Immature natural killer cell (primary cell): ENCODE data around the gene HPCAL1. TPM values are rescaled to one million over a fixed set of nuclear protein-coding genes. Genes with fewer than 3 reads are reported as not detected.
A peak's percentile ranks its signal among the peaks of the same experiment; 100 is the strongest.
"Not testable (repeated sequence)": the region's sequence is repeated elsewhere in the genome, so short reads cannot be mapped to it uniquely, and the experiment has no call there.

Source experiments
- DNase-seq, 3 donors: peaks; one replicate each; pipeline ENCODE4 v3.0.0; 2022; ENCODE audit warnings: mixed read lengths in 1 of 3
- H3K27ac Mint-ChIP-seq, 6 donors: one replicate each; pipeline ENCODE4 v1.8.0; 2020; ENCODE audit warnings: mixed read lengths in 6 of 6, mild to moderate bottlenecking in 5 of 6, inconsistent platforms in 4 of 6, moderate library complexity in 3 of 6
- H3K27me3 Mint-ChIP-seq, 3 donors: one replicate each; pipeline ENCODE4 v1.8.0; 2020 to 2021; ENCODE audit warnings: low read depth in 3 of 3, mild to moderate bottlenecking in 3 of 3, mixed read lengths in 3 of 3, moderate library complexity in 3 of 3, inconsistent platforms in 1 of 3
- H3K36me3 Mint-ChIP-seq, 3 donors: one replicate each; pipeline ENCODE4 v1.8.0; 2020; ENCODE audit warnings: mixed read lengths in 3 of 3, inconsistent platforms in 2 of 3, mild to moderate bottlenecking in 2 of 3
- H3K4me1 Mint-ChIP-seq, 2 donors: one replicate each; pipeline ENCODE4 v1.8.0; 2020; ENCODE audit warnings: inconsistent platforms in 2 of 2, mild to moderate bottlenecking in 2 of 2, mixed read lengths in 2 of 2, moderate library complexity in 1 of 2
- H3K4me3 Mint-ChIP-seq, 5 donors: one replicate each; pipeline ENCODE4 v1.8.0; 2020; ENCODE audit warnings: mild to moderate bottlenecking in 5 of 5, mixed read lengths in 5 of 5, inconsistent platforms in 3 of 5, moderate library complexity in 3 of 5
- H3K9me3 Mint-ChIP-seq, 6 donors: one replicate each; pipeline ENCODE4 v1.8.0; 2020; ENCODE audit warnings: mild to moderate bottlenecking in 6 of 6, mixed read lengths in 6 of 6, inconsistent platforms in 4 of 6, moderate library complexity in 3 of 6
- polyA plus RNA-seq, 3 donors: library from polyadenylated mRNA; unstranded; fragments of 300-500 nt; fragmentation: Illumina TruSeq; gene quantifications; one replicate each; pipeline ENCODE4 v1.2.3, GENCODE V29; 2021

Gene HPCAL1
- polyA plus RNA-seq, 3 donors from 2014 or later = 64.9 to 89.7 (median 88.9) TPM

DNA sequence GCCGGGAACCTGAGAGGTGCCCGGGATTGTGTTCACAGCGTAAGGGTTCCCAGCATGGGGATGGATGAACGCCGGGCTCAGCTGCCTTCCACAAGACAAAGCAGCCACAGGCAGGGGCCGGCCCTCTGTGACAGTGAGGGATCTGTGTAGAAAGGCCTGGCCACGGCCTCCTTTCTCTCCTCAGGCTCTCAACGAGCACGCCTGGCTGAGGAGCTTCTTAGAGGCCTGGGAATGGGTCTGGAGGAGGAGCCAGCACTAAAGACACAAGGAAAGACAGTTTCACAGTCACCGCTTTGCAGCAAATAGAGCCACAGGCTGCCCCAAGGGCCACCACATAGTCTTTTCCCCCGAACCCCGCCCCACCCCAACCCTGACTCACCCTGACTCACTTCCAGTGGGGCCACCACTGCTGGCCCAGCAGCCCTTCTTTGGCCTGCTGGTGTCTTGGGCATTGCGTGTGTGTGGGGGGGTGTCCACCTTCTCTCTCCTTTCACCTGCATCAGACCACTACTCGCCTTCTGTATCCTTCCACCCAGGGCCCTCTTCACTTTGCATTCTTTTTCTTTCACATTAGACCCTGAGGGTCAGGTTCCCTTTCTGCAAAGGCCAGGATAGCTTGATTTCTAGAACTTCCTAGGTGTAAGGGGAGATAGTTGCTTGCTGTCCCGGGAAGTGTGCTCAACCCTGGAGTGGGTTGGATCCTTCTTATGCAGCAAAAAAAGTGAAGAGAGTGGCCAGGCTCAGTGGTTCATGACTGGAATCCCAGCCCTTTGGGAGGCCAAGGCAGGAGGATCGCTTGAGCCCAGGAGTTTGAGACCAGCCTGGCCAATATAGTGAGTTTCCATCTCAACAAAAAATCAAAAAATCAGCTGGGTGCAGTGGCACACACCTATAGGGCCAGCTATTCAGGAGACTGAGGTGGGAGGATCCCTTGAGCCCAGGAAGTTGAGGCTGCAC lies 19.3 kb upstream of the HPCAL1 start:
- peaks cover 25 to 39% of the 10 kb centered on the region in 2 donors for H3K4me1 Mint-ChIP-seq
- H3K27ac Mint-ChIP-seq = peak overlapping the region in 2 of 6 donors; percentile 16 to 42

DNA sequence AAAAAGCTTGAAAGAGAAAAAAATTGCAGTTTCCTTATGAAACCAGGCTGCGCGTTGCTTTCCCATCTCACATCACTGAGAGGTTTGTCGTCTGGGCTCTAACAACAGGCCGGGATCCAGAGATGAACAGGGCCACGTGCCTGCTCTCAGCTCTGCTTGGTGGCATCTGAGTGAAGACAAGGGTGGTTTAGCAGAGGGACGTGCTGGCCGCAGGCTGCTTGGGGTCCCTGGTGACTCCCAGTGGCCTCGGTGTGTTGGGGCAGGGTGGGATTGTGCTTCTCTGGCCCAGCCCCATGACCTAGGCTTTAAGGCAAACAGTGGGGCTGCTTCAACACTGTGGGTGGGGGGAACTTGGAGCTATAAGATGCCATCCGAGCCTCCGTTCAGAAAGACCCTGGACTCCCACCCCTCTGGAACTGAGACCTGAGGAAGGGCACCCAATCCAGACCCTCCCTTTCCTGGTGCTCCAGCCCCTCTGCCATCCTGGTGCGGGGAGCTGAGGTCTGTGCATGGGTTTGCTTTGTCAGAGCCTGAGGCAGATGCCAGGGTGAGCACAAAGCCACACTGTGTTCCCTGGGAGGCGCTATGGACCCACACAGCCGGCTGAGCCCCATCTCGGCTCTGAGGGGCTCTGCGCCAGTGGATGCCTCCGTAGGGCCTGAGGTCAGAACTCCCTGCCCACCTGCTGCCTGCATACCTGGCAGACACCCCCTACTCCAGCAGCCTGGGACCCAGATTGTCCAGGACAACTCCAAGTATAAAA lies 18.4 kb upstream of the HPCAL1 start:
- Mint-ChIP-seq H3K4me3 (no peak overlapping the region), H3K36me3 (no peaks in the 10 kb centered on the region)
- no peak for DNase-seq

More for the DNA sequence above, 19.3 kb upstream of the HPCAL1 start:
- DNase-seq = no peak
- H3K36me3 Mint-ChIP-seq = no peaks in the 10 kb centered on the region
- H3K27me3 Mint-ChIP-seq = peaks cover 0 to 6% (median 2%) of the 10 kb centered on the region in 3 donors
- peak overlapping the region in 2 of 5 donors; percentile 17 to 47 for H3K4me3 Mint-ChIP-seq
- no peaks in the 10 kb centered on the region for H3K9me3 Mint-ChIP-seq

DNA sequence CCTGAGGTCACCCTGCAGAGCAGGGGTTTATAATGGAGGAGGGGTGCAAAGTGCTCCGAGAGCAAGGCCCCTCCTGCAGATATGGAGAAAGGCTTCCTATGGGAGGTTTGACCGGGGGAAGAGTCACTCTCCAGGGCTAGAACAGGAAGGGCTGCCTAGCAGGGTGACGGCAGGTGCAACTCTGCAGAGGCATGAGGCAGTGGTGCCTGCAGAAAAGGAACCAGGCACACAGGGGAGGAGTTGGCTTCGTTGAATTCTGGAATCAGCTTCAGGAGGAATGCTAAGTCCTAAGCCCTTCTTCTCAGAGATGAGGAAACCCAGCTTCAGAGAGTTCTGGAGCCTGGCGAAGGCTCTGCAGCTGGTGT lies 17.5 kb upstream of the HPCAL1 start:
- Mint-ChIP-seq H3K36me3 (no peaks in the 10 kb centered on the region), H3K27me3 (peaks cover 0 to 2% (median 1%) of the 10 kb centered on the region in 3 donors), H3K27ac (no peak overlapping the region), H3K4me3 (no peak overlapping the region), H3K9me3 (no peaks in the 10 kb centered on the region), H3K4me1 (peaks cover 16 to 25% of the 10 kb centered on the region in 2 donors)
- no peak for DNase-seq

More for the DNA sequence above, 18.4 kb upstream of the HPCAL1 start:
- Mint-ChIP-seq H3K27me3 (peaks cover 0 to 4% (median 0%) of the 10 kb centered on the region in 3 donors), H3K27ac (no peak overlapping the region), H3K4me1 (peaks cover 17 to 30% of the 10 kb centered on the region in 2 donors), H3K9me3 (no peaks in the 10 kb centered on the region)

DNA sequence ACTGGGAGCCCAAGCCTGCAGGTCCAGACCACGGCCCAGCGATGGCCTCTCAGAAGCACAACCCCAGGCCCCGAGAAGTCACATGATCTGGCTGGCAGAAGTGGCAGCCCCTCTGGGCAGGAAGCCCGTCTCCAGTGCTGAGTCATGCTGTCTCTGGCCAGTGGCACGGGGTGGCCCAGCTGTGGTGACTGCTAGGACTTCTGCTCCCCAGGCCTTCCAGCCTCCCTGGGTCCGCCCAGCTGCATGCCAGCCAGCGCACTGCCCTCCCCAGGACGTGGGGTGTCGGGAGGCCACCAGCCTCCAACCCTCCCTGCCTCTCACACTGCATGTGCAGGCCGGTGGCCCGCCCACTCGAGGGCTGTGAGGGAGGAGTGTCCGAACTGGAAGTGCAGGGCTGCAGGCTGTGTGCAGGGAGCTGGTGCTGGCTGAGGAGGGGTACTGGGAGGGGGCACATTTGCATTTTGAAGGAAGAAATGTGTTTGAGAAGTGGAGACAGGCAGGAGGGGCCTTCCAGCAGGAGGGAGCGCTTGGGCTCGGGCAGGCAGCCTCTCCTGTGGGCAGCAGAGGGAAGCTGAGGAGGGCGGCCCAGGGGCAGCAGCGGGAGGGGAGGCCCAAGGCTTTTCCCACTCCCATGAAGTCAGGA lies 17.0 kb upstream of the HPCAL1 start:
- H3K9me3 Mint-ChIP-seq = no peaks in the 10 kb centered on the region
- H3K27ac Mint-ChIP-seq = no peak overlapping the region
- H3K4me1 Mint-ChIP-seq = peaks cover 16 to 24% of the 10 kb centered on the region in 2 donors
- DNase-seq = no peak
- H3K27me3 Mint-ChIP-seq = peaks cover 0 to 2% (median 1%) of the 10 kb centered on the region in 3 donors
- H3K36me3 Mint-ChIP-seq = no peaks in the 10 kb centered on the region
- no peak overlapping the region for H3K4me3 Mint-ChIP-seq

DNA sequence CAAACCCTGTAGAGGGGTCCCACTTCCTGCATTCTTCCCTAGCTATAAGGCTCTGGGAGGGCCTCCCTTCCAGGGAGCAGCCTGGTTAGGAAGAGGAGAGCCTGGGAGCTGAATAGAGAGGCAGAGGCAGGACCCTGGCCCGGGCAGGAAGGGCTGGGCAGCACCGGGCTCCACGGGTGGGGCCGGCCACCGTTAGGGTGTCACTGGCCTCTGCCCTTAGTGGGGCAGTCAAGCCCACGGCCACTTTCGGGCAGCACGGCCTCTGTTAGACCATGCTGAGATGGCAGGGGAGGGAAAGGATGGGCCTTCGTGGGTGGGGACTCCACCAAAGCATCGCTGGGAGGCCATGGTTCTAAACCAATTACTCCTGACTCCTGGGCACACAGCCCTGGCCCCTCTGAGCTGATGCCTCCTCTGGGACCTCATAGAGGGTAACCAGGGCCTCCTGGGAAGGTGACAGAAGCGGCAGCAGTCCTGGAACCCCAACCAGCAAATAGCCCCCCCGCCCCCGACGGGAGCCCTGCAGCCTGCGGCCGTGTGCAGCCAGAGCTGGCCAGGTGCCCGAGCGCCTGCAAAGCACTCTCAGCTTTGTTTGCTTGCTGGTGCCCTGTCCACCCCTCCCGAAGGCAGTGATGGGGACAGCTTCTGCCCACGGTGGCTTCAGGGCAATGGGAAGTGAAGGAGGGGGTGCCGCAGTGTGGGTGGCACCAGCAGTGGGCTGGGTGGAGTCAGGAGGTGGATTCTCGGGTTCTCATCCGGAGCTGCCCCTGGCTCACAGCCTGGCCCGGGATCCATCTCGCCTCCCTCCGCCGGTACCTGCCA lies 16.3 kb upstream of the HPCAL1 start:
- DNase-seq = no peak
- H3K4me3 Mint-ChIP-seq = no peak overlapping the region
- H3K27me3 Mint-ChIP-seq = peaks cover 0 to 2% (median 1%) of the 10 kb centered on the region in 3 donors
- H3K36me3 Mint-ChIP-seq = no peaks in the 10 kb centered on the region
- peaks cover 16 to 24% of the 10 kb centered on the region in 2 donors for H3K4me1 Mint-ChIP-seq
- H3K9me3 Mint-ChIP-seq = no peaks in the 10 kb centered on the region
- H3K27ac Mint-ChIP-seq = no peak overlapping the region

DNA sequence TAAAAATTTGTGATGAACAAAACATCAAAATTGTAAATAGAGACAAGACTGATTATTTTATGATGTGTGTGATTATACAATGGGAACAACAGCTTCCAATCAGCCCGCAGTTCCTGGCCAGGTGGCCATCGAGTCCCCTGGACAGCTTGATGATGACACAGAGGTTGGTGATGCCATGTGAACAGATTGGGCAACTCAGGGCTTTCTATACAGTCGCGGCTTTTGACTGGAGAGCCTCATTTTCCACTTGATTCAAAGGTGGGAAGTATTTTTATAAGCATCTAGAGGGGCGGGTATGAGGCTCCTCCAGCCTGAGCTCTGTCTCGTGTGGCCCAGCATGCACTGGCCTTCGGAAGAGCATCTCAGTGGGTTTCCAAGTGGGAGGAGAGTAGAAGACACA lies 14.9 kb upstream of the HPCAL1 start:
- H3K27ac Mint-ChIP-seq = no peak overlapping the region
- H3K36me3 Mint-ChIP-seq = no peaks in the 10 kb centered on the region
- H3K27me3 Mint-ChIP-seq = peaks cover 0 to 2% (median 0%) of the 10 kb centered on the region in 3 donors
- H3K4me1 Mint-ChIP-seq = peaks cover 10 to 21% of the 10 kb centered on the region in 2 donors
- H3K9me3 Mint-ChIP-seq = no peaks in the 10 kb centered on the region
- no peak overlapping the region for H3K4me3 Mint-ChIP-seq
- no peak for DNase-seq

DNA sequence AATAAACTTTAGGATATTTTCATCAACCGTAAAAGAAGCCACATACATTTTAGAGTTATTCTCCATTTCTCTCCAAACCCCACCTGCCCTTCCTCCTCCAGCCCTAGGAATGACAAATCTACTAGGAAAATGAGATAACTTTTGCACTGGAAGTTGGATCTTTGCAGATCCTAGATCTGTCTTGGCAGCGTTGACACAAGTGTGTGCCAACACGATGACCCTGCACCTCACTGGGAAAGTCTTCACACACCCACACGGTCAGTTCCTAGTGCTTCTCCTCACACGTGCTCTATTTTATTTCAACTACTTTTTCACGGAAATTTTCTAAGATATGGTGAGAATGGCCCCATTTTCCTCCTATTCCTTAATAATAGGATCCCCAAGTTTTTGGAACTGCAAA lies 14.1 kb upstream of the HPCAL1 start:
- H3K36me3 Mint-ChIP-seq = no peaks in the 10 kb centered on the region

DNA sequence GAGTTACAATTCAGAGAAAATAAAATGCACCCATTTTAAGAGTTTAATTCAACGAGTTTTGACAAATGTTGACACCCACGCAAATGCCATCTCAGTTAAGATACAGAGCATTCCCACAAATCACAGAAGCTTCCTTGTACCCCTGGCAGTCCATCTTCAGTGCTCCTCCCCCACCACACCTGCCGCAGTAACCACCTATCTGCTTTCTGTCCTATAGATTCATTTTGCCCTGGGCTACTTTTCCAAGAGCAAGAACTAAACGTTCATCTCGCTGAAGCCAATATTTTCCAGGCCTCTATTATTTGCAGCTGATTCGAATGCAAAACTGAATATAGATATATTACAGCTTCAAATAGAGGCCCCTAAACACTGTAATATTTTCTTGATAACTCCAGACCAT lies 13.4 kb upstream of the HPCAL1 start:
- Mint-ChIP-seq H3K9me3 (peaks cover 0 to 6% (median 0%) of the 10 kb centered on the region in 6 donors), H3K4me3 (no peak overlapping the region), H3K27ac (no peak overlapping the region), H3K27me3 (peaks cover 0 to 2% (median 0%) of the 10 kb centered on the region in 3 donors), H3K36me3 (peaks cover 0 to 5% (median 4%) of the 10 kb centered on the region in 3 donors), H3K4me1 (peaks cover 0 to 11% of the 10 kb centered on the region in 2 donors)
- no peak for DNase-seq

More for the DNA sequence above, 14.1 kb upstream of the HPCAL1 start:
- no peak overlapping the region for H3K4me3 Mint-ChIP-seq
- H3K4me1 Mint-ChIP-seq = peaks cover 2 to 13% of the 10 kb centered on the region in 2 donors
- no peak overlapping the region for H3K27ac Mint-ChIP-seq
- DNase-seq = no peak
- H3K27me3 Mint-ChIP-seq = peaks cover 0 to 2% (median 0%) of the 10 kb centered on the region in 3 donors
- no peaks in the 10 kb centered on the region for H3K9me3 Mint-ChIP-seq

DNA sequence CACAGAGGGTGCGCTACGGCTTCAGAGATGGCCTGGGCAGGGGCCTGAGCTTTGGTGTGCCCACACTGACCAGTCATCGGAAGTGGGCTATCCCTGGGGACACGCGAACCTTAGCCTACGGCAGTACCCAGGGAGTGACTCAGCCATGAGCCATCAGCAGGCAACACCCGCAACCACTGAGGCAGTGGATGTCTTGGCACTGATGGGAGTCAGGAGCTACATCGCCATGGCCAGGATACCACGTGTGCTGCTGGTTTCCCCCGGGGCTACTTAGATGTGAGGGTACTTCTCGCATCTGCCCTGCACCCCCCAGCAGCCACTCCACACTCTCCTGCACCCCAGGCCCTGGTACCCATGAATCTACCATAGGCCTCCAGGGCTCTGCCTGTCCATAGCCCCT lies 12.8 kb upstream of the HPCAL1 start:
- Mint-ChIP-seq H3K36me3 (peaks cover 0 to 6% (median 4%) of the 10 kb centered on the region in 3 donors), H3K27ac (no peak overlapping the region), H3K9me3 (peaks cover 0 to 8% (median 0%) of the 10 kb centered on the region in 6 donors), H3K4me1 (peaks cover 0 to 10% of the 10 kb centered on the region in 2 donors), H3K4me3 (no peak overlapping the region), H3K27me3 (peaks cover 0 to 2% (median 0%) of the 10 kb centered on the region in 3 donors)
- no peak for DNase-seq

DNA sequence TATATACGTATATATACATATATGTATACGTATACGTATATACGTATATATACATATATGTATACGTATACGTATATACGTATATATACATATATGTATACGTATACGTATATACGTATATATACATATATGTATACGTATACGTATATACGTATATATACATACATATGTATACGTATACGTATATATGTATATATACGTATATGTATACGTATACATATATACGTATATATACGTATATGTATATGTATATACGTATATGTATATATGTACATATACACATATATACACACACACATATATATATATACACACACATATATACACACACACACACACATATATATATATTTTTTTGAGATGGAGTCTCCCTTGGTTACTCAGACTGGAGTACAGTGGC lies 11.3 kb upstream of the HPCAL1 start:
- H3K9me3 Mint-ChIP-seq, DNase-seq, H3K27ac Mint-ChIP-seq, H3K4me3 Mint-ChIP-seq, H3K4me1 Mint-ChIP-seq, H3K36me3 Mint-ChIP-seq, H3K27me3 Mint-ChIP-seq: not testable (repeated sequence)

DNA sequence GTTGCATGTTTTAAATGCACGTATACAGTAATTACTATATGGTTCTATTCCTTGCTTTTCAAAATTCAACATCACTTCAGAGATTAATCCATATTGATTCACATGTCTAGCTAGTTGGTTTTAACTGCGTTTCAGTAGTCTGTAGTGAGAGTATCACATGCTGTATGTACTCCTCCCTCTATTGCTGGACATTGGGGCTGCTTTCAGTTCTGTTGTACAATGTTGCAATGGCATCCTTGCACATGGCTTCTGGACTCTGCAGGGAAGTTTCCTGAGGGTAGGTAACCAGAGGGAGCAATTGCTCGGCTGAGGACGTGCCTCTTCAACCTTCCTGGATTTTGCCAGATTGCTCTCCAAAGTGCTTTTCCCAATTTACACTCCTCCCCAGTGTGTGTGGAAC lies 10.7 kb upstream of the HPCAL1 start:
- Mint-ChIP-seq H3K27ac (no peak overlapping the region), H3K4me3 (no peak overlapping the region), H3K27me3 (peaks cover 0 to 6% (median 0%) of the 10 kb centered on the region in 3 donors), H3K4me1 (no peaks in the 10 kb centered on the region), H3K36me3 (peaks cover 0 to 6% (median 4%) of the 10 kb centered on the region in 3 donors), H3K9me3 (peaks cover 0 to 8% (median 0%) of the 10 kb centered on the region in 6 donors)
- DNase-seq = no peak

DNA sequence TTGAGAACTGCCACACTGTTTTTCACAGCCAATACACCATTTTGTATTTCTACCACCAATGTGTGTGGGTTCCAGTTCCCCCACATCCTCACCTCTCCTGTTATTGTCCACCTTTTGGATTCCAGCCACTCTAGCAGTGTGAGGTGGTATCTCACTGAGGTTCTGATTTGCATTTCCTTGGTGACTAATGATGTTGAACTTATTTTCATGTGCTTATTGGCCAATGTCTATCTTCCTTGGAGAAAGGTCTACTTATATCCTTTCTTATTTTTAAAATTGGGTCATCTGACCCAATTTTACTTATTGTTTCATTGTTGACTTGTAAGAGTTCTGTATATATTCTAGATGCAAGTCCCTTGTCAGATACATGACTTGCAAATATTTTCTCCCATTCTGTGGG lies 9.1 kb upstream of the HPCAL1 start:
- no peak for DNase-seq
- H3K4me1 Mint-ChIP-seq = peaks cover 12 to 13% of the 10 kb centered on the region in 2 donors
- peaks cover 0 to 8% (median 0%) of the 10 kb centered on the region in 6 donors for H3K9me3 Mint-ChIP-seq
- no peak overlapping the region for H3K4me3 Mint-ChIP-seq
- H3K36me3 Mint-ChIP-seq = peaks cover 0 to 6% (median 4%) of the 10 kb centered on the region in 3 donors
- H3K27me3 Mint-ChIP-seq = peaks cover 0 to 6% (median 0%) of the 10 kb centered on the region in 3 donors
- no peak overlapping the region for H3K27ac Mint-ChIP-seq

DNA sequence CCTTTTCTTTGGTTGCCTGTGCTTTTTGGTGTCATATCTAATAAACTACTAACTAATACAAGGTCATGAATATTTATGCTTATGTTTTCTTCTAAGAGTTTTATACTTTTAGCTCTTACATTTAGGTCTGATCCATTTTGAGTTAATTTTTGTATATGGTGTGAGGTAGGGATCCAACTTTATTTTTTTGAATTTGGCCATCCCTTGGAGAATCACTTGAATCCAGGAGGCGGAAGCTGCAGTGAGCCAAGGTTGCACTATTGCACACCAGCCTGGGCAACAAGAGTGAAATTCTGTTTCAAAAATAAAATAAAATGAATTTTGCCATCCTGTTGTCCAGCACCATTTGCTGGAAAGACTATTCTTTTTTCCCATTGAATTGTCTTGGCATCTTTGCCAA lies 8.6 kb upstream of the HPCAL1 start:
- Mint-ChIP-seq H3K27me3 (peaks cover 0 to 6% (median 0%) of the 10 kb centered on the region in 3 donors), H3K36me3 (peaks cover 0 to 6% (median 4%) of the 10 kb centered on the region in 3 donors), H3K4me1 (peaks cover 12 to 17% of the 10 kb centered on the region in 2 donors), H3K27ac (no peak overlapping the region), H3K4me3 (no peak overlapping the region), H3K9me3 (peaks cover 0 to 8% (median 0%) of the 10 kb centered on the region in 6 donors)
- no peak for DNase-seq
